Measurements from ENCODE around the gene CKAP2.
"Not testable (repeated sequence)": the region's sequence is repeated elsewhere in the genome, so short reads cannot be mapped to it uniquely, and the experiment has no call there.

The CKAP2 gene

GRCh38 chr13:52523323-52523722 lies 68.0 kb downstream of the CKAP2 start:
- FAIRE-seq; DNase-seq (ENCODE audit: insufficient read length, low spot score): not testable (repeated sequence)

Data from GM19239 (cell line).